Measurements from ENCODE around the gene TSSC4.

Gene TSSC4

GRCh38 chr11:2400762-2401435 is 349 bp downstream of the TSSC4 start:
- DNase-seq (ENCODE audit: low read depth, low spot score): no peak

GRCh38 chr11:2401436-2401984 is 960 bp downstream of the TSSC4 start:
- no peak for DNase-seq (ENCODE audit: low read depth, low spot score)

- DNase-seq (ENCODE audit: low read depth, low spot score): no peak
Observed at GRCh38 chr11:2402106-2402505, 1.6 kb downstream of the TSSC4 start.

DNA sequence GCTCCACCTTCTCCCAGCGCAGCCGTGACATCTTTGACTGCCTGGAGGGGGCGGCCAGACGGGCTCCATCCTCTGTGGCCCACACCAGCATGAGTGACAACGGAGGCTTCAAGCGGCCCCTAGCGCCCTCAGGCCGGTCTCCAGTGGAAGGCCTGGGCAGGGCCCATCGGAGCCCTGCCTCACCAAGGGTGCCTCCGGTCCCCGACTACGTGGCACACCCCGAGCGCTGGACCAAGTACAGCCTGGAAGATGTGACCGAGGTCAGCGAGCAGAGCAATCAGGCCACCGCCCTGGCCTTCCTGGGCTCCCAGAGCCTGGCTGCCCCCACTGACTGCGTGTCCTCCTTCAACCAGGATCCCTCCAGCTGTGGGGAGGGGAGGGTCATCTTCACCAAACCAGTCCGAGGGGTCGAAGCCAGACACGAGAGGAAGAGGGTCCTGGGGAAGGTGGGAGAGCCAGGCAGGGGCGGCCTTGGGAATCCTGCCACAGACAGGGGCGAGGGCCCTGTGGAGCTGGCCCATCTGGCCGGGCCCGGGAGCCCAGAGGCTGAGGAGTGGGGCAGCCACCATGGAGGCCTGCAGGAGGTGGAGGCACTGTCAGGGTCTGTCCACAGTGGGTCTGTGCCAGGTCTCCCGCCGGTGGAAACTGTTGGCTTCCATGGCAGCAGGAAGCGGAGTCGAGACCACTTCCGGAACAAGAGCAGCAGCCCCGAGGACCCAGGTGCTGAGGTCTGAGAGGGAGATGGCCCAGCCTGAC is 2.5 kb downstream of the TSSC4 start:
- DNase-seq (ENCODE audit: low read depth, low spot score): no peak

DNA sequence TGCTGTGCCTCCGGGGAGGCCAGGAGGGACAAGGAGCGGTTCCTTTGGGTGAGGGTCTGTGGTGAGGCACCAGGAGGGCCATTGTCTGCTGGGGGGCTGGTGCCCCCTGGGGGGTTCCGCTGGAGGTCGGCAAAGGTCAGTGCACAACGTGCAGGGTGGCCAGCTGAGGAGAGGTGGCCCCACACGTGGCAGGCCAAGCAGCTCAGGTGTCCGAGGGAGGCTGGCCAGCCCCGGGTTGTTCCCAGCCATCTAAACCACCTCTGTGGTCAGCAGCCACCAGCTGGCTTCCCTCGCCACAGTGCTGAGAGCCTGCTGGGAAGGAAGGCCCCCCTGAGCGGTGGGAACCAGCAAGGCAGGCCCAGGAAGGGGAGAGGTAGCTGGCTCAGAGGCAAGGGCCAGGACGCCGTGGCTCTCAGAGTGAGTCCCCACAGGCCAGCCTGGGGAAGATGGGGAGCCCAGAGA is 4.2 kb downstream of the TSSC4 start:
- no peak for DNase-seq (ENCODE audit: low read depth, low spot score)

DNA sequence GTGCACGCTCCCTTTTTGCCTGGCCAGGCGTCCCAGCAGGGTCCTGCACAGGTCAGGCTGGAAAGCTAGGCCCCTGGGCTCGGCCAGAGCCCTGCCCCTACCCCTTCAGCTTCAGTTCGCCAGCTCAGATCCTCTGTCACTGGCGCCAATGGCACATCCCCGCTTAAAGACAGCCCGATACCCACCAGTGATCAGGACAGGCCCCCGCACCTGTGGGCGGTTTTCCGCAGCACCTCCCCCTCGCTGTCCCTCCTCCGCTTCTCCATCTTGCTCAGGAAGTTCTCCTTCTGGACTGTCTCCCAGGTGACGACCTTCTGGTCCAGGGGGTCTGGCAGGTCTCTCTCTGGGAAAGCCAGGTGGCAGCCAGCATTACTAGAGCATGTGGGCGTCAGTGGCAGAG is 5.9 kb downstream of the TSSC4 start:
- no peak for DNase-seq (ENCODE audit: low read depth, low spot score)

- no peak for DNase-seq (ENCODE audit: low read depth, low spot score)
Observed at GRCh38 chr11:2406878-2407410, 6.4 kb downstream of the TSSC4 start.

DNA sequence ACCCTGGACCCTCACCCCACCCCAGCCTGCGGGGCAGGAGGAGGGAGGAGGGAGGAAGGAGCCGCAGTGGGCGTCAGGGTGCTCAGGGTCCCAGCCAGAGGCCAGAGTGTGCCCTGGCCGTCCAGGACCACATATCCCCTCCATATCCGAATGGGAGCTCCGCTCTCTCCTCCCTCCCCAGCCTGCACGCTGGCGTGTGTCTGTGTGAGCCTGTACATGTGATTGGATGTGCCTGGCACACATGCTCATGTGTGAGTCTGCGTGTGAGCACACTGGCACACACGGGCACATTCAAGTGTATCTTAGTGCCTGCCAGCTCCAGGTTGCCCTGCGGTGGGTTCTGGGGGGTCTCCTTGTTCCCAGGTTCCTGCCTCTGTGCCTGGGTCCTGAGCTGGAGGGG is 8.1 kb downstream of the TSSC4 start:
- no peak for DNase-seq (ENCODE audit: low read depth, low spot score)

GRCh38 chr11:2409126-2409525 is 8.6 kb downstream of the TSSC4 start:
- no peak for DNase-seq (ENCODE audit: low read depth, low spot score)

DNA sequence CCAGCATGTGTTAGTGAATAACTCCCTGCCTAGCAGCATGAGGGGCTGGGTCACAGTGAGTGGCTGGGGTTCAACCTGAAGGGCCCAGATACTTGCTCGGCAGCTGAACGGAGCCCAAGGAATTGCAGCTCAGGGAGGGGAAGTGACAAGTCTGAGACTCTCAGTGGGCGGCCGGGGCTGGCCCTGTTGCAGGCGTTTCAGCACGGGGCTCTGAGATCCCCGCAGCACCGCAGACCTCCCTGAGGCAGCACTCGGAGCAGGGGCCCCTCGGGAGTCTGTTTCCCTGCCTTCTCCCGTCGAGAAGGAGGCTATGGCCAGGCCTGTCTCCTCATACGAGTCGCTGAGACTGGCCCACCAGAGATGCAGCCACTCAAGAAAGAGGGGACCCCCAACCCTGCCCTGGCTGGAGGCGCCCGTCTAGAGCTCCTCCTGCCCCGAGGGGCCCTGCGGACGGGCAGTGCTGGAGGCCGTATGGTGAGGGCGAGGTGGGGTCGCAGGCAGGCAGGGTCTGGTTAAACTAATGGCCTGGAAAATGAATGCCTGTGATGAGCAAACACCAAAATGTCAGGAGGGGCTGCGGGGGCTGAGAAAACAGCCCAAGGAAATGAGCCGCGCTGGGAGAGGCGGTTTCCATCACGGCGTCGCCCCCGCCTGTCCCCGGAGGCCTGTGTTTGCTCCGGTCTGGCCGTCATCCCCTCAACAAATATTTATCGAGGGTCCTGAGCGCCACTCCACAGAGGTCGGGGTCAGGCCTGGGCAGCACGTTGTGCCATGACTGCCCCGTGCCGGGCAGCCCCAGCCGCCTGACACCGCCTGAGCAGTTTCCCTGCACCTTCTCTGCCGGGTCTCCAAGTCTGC is 9.3 kb downstream of the TSSC4 start:
- no peak for DNase-seq (ENCODE audit: low read depth, low spot score)

DNA sequence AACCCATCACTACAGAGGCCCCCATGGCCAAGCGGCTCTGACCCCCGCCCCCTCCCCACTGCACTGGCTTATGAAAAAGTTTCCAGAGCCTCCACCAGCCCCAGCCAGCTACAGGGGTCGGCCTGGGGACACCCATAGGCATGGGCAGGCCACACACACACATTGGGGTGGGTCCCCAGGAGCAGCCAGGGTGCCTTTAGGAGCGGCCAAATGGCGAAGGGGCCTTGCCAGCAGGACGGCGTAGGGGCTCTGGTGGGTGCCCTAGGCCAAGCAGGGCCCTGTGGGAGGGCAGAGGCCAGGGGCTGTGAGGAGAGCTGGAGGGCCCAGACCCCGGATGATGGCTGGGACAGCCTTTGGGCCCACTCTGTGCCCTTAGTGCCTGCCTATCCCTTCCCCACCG is 10.1 kb downstream of the TSSC4 start:
- no peak for DNase-seq (ENCODE audit: low read depth, low spot score)

GRCh38 chr11:2411446-2412305 is 11.1 kb downstream of the TSSC4 start:
- no peak for DNase-seq (ENCODE audit: low read depth, low spot score)

DNA sequence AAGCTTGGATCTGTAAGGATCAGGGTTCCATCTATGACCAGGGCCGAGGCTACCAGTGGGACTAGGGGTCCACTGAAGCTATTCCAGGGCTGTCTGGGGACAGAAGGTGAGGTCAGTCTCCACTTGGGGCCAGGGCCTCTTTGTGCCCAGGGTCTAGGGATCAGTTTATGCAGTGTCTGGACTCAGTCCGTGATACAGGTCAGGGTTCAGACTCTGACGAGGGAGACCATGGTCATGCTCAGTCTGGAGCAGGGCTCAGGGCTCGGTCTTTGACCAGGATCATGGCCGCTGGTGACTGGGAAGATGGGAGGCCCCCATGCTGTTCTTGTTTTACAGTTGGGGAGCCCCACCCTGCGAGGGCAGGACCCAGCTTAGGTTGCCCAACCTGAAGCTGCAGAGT is 11.8 kb downstream of the TSSC4 start:
- DNase-seq (ENCODE audit: low read depth, low spot score): no peak

DNA sequence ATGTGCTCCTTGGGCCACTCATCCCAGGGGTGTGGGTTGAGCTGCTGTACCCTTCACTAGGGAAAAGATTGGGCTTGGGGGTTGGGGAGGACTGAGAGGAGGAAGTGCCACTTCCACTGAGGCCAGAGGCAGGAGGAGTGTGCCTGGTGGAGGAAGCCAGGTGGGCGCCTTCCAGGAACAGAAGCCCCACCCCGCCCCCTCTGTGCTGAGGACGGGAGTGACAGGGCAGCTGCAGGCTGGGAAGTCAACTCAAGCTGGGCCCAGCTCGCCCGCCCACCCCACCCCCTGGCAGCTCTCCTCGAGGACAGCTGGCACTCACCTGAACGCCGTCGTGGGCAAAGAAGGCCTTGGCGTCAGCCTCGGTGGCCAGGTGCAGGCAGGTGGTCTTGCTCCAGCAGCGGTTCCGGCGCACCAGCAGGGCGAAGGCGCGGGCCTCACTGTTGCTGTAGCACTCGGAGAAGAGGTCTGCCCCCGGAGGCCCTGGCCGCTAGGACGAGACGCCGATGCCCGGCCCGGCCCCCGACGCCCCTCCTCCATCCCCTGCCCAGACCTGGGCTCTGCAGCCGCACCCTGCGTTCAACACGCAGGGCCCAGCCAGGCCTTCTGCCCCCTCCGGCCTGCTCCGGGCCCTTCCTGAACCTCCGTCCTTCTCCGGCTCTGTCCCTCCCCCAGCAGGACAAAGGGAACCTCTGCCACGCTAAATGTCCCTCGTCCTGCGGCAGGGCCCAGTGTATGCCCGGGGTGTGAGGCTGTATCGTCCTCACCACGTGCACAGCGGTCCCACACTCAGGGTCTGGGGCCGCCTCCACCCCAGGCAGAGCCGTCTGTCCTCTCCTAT is 13.4 kb downstream of the TSSC4 start:
- no peak for DNase-seq (ENCODE audit: low read depth, low spot score)

DNA sequence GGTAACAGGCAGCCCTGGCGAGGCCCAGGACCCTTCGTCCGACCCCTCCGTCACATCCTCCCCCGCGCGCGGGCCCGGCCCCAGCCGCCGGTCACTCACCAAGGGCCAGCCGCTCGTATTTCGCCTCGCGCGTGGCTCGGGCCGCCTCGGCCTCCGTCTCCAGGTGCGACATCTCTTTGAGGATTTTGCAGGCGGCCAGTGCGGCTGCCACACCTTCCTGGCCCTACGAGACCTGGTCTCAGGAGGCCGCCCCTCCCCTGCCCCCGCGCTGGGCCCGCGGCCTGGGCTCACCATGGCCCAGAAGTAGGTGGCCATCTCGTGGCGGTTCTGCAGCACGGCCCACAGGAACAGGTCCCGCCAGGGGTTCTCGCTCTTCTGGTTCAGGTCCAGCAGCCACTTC is 14.1 kb downstream of the TSSC4 start:
- no peak for DNase-seq (ENCODE audit: low read depth, low spot score)

DNA sequence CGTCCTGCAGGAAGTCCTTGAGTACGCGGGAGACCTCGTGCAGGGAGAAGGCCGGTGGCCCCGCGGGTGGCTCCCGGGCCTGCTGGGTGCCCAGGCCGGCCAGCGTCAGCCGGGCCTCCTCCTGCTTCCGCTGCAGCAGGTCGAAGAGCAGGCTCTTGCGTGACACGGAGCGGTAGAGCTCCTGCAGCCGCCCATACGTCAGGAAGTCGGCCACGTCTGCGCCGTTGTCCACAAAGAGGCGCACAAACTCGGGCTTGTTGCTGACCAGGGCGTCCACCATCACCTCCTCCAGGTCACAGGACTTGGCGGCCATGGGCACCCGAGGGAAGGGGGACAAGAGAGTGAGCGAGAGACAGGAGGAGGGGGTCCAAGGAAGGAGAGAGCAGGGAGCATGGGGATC is 14.6 kb downstream of the TSSC4 start:
- DNase-seq (ENCODE audit: low read depth, low spot score): no peak

DNA sequence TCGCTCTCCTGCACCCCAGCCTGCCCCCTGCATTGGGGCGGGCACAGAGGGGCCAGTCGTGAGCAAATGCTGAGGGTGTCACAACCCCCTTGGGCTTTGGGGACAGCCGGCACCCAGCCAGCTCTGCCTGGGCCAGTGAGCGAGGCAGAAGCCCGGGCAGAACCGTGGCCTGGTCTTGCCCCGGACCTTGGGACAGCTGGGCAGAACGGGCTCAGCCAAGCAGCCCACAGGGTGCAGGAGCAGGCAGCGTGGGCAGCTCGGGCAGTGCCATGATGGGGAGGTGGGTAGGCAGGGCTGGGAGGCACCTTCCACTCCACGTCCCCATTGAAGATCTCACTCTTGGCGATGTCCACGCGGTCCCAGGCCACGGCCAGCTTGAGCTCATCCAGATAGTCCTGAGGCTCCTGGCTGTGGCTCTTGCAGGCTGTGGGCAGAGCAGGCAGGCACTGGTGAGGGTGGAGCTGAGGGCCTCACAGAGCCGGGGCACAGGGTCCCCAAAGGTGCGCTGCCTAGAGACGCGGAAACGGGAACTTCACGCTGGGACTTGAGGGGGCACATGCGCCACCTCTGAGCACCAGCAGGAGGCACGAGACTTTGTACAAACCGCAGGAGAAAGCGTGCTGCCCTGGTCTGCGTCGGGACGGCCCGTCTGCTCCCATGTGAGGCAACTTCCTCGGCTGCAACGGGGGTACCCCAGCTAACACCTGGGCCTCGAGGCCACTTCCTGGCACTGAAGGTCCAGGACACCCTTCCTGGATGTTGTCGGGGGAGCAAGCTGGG is 15.2 kb downstream of the TSSC4 start:
- no peak for DNase-seq (ENCODE audit: low read depth, low spot score)

- DNase-seq (ENCODE audit: low read depth, low spot score): no peak
Observed at GRCh38 chr11:2416765-2417164, 16.2 kb downstream of the TSSC4 start.

Data from smooth muscle cell of the brain vasculature (primary cell).